ENCODE results near the gene AMFR.
"Not testable (repeated sequence)": the region's sequence is repeated elsewhere in the genome, so short reads cannot be mapped to it uniquely, and the experiment has no call there.

The AMFR gene

GRCh38 chr16:56388209-56388608 lies 37.1 kb downstream of the AMFR start:
- no peak for DNase-seq (ENCODE audit: low spot score)

- DNase-seq (ENCODE audit: low spot score), result no peak
Observed at GRCh38 chr16:56387396-56387795, 37.9 kb downstream of the AMFR start.

GRCh38 chr16:56384074-56384721 lies 41.1 kb downstream of the AMFR start:
- no peak for DNase-seq (ENCODE audit: low spot score)

GRCh38 chr16:56382901-56383355 lies 42.4 kb downstream of the AMFR start:
- DNase-seq (ENCODE audit: low spot score), result no peak

GRCh38 chr16:56382459-56382858 lies 42.9 kb downstream of the AMFR start:
- no peak for DNase-seq (ENCODE audit: low spot score)

- not testable (repeated sequence) for DNase-seq (ENCODE audit: low spot score)
Observed at GRCh38 chr16:56380778-56381485, 44.4 kb downstream of the AMFR start.

- DNase-seq (ENCODE audit: low spot score), result not testable (repeated sequence)
Observed at GRCh38 chr16:56379044-56379443, 46.3 kb downstream of the AMFR start.

GRCh38 chr16:56375792-56376191 lies 49.6 kb downstream of the AMFR start:
- not testable (repeated sequence) for DNase-seq (ENCODE audit: low spot score)

GRCh38 chr16:56373003-56373402 lies 52.3 kb downstream of the AMFR start:
- no peak for DNase-seq (ENCODE audit: low spot score)

GRCh38 chr16:56372013-56372634 lies 53.2 kb downstream of the AMFR start:
- DNase-seq (ENCODE audit: low spot score), result no peak

- DNase-seq (ENCODE audit: low spot score), result no peak
Observed at GRCh38 chr16:56371660-56371937, 53.7 kb downstream of the AMFR start.

GRCh38 chr16:56370875-56371659 lies 54.3 kb downstream of the AMFR start:
- no peak for DNase-seq (ENCODE audit: low spot score)

- no peak for DNase-seq (ENCODE audit: low spot score)
Observed at GRCh38 chr16:56370185-56370874, 55.0 kb downstream of the AMFR start.

GRCh38 chr16:56369202-56369601 lies 56.1 kb downstream of the AMFR start:
- DNase-seq (ENCODE audit: low spot score), result no peak

- no peak for DNase-seq (ENCODE audit: low spot score)
Observed at GRCh38 chr16:56368545-56368944, 56.8 kb downstream of the AMFR start.

GRCh38 chr16:56367764-56368163 lies 57.6 kb downstream of the AMFR start:
- no peak for DNase-seq (ENCODE audit: low spot score)

- no peak for DNase-seq (ENCODE audit: low spot score)
Observed at GRCh38 chr16:56366945-56367344, 58.4 kb downstream of the AMFR start.

- DNase-seq (ENCODE audit: low spot score), result no peak
Observed at GRCh38 chr16:56365552-56365951, 59.8 kb downstream of the AMFR start.

- DNase-seq (ENCODE audit: low spot score), result no peak
Observed at GRCh38 chr16:56364865-56365264, 60.5 kb downstream of the AMFR start.

GRCh38 chr16:56363781-56364565 lies 61.4 kb downstream of the AMFR start:
- no peak for DNase-seq (ENCODE audit: low spot score)

- DNase-seq (ENCODE audit: low spot score), result no peak
Observed at GRCh38 chr16:56363181-56363716, 62.1 kb downstream of the AMFR start.

All from ecto neural progenitor cell (in vitro differentiated cells).